Gastrocnemius medialis (tissue), 4 donors: ENCODE data around the gene JAKMIP1.

ENCODE experiments used
- CTCF ChIP-seq, 5 experiments: fragments of 450-650 bp in 3 of 5; fragments of 200-600 bp in 2 of 5; sonication (generic) in 2 of 5; IDR thresholded peaks in 4 of 5; conservative IDR thresholded peaks in 1 of 5; 1 replicate in 4 of 5; 2 replicates in 1 of 5; pipeline ENCODE4 v1.5.1; 2016 to 2019; ENCODE audit warnings: antibody characterized with exemption in 5 of 5, mild to moderate bottlenecking in 3 of 5, moderate library complexity in 3 of 5
- POLR2A ChIP-seq, 2 donors: fragments of 450-650 bp; IDR thresholded peaks; one replicate each; pipeline ENCODE4 v1.6.1; 2017; ENCODE audit warnings: antibody characterized with exemption in 2 of 2, mild to moderate bottlenecking in 2 of 2, moderate library complexity in 2 of 2

GRCh38 chr4:6123116-6123515 lies 77.2 kb downstream of the JAKMIP1 start:
- no peak for TF ChIP-seq CTCF (IDR thresholded peaks at IDR 0.05 in 4 of 5, conservative IDR thresholded peaks at IDR 0.05 in 1 of 5)
- TF ChIP-seq POLR2A (IDR thresholded peaks at IDR 0.05) = no peak
